Ovary (tissue), 3 donors: ENCODE results near the gene CLEC11A.

Source experiments
- EP300 ChIP-seq: sonication (generic); formaldehyde crosslinking; IDR thresholded peaks from one replicate; pipeline ENCODE4 v1.6.1; 2017; ENCODE audit warnings: antibody characterized with exemption
- POLR2A ChIP-seq: fragments of 450-650 bp; IDR thresholded peaks from one replicate; pipeline ENCODE4 v1.6.1; 2017; ENCODE audit warnings: antibody characterized with exemption, mild to moderate bottlenecking, moderate library complexity
- TF ChIP-seq, protein P1 (sequence below), 3 donors: fragments of 450-650 bp in 2 of 3; fragments of 200-600 bp in 1 of 3; IDR thresholded peaks; one replicate each; pipeline versions ENCODE4 v1.5.1 to v1.8.0; 2016 to 2022; ENCODE audit warnings: antibody characterized with exemption in 3 of 3, mild to moderate bottlenecking in 1 of 3
- donor health status: DM: no; HTN: no; CAD: no.

GRCh38 chr19:50739914-50740426 is 16.8 kb downstream of the CLEC11A start:
- no peak for TF ChIP-seq EP300
- TF ChIP-seq POLR2A = no peak
- TF ChIP-seq, protein P1, sequence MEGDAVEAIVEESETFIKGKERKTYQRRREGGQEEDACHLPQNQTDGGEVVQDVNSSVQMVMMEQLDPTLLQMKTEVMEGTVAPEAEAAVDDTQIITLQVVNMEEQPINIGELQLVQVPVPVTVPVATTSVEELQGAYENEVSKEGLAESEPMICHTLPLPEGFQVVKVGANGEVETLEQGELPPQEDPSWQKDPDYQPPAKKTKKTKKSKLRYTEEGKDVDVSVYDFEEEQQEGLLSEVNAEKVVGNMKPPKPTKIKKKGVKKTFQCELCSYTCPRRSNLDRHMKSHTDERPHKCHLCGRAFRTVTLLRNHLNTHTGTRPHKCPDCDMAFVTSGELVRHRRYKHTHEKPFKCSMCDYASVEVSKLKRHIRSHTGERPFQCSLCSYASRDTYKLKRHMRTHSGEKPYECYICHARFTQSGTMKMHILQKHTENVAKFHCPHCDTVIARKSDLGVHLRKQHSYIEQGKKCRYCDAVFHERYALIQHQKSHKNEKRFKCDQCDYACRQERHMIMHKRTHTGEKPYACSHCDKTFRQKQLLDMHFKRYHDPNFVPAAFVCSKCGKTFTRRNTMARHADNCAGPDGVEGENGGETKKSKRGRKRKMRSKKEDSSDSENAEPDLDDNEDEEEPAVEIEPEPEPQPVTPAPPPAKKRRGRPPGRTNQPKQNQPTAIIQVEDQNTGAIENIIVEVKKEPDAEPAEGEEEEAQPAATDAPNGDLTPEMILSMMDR (IDR thresholded peaks at IDR 0.05) = no peak
